ENCODE results near the gene SMARCAD1. TPM values are rescaled to one million over a fixed set of nuclear protein-coding genes. Genes with fewer than 3 reads are reported as not detected.
A peak's percentile ranks its signal among the peaks of the same experiment; 100 is the strongest.
"Not testable (repeated sequence)": the region's sequence is repeated elsewhere in the genome, so short reads cannot be mapped to it uniquely, and the experiment has no call there.

SMARCAD1 gene
- total and polyA plus RNA-seq, 5 experiments from 2014 or later: 9.8 to 33.0 (median 11.4) TPM

- H3K27ac Mint-ChIP-seq: no peak overlapping the region
Observed at GRCh38 chr4:94276204-94276603, 68.5 kb downstream of the SMARCAD1 start.

GRCh38 chr4:94277534-94277933 is 69.9 kb downstream of the SMARCAD1 start:
- H3K27ac Mint-ChIP-seq: peak overlapping the region in 1 of 10 donors; percentile 5
- H3K4me3 Mint-ChIP-seq: no peak overlapping the region
- peaks cover 12 to 78% (median 37%) of the 10 kb centered on the region in 3 donors for H3K36me3 Mint-ChIP-seq
- H3K27me3 Mint-ChIP-seq: no peaks in the 10 kb centered on the region
- no peak for ATAC-seq
- DNase-seq: no peak
- H3K9me3 Mint-ChIP-seq: no peaks in the 10 kb centered on the region
- POLR2A ChIA-PET: no interaction called here
- H3K4me1 Mint-ChIP-seq: no peaks in the 10 kb centered on the region

More at GRCh38 chr4:94276204-94276603, 68.5 kb downstream of the SMARCAD1 start:
- Mint-ChIP-seq H3K4me1 (no peaks in the 10 kb centered on the region), H3K9me3 (no peaks in the 10 kb centered on the region), H3K4me3 (no peak overlapping the region), H3K27me3 (no peaks in the 10 kb centered on the region), H3K36me3 (peaks cover 13 to 84% (median 35%) of the 10 kb centered on the region in 3 donors)
- DNase-seq: no peak
- POLR2A ChIA-PET: no interaction called here
- no peak for ATAC-seq

GRCh38 chr4:94278781-94279180 is 71.1 kb downstream of the SMARCAD1 start:
- Mint-ChIP-seq H3K27ac (no peak overlapping the region), H3K4me3 (no peak overlapping the region), H3K4me1 (no peaks in the 10 kb centered on the region), H3K9me3 (no peaks in the 10 kb centered on the region), H3K27me3 (no peaks in the 10 kb centered on the region), H3K36me3 (peaks cover 19 to 79% (median 47%) of the 10 kb centered on the region in 3 donors)
- no peak for DNase-seq
- POLR2A ChIA-PET: no interaction called here
- ATAC-seq: no peak

- Mint-ChIP-seq H3K4me3 (no peak overlapping the region), H3K4me1 (no peaks in the 10 kb centered on the region), H3K9me3 (no peaks in the 10 kb centered on the region), H3K27ac (no peak overlapping the region), H3K36me3 (peaks cover 7 to 82% (median 36%) of the 10 kb centered on the region in 3 donors), H3K27me3 (no peaks in the 10 kb centered on the region)
- DNase-seq: no peak
- no peak for ATAC-seq
- POLR2A ChIA-PET: no interaction called here
Observed at GRCh38 chr4:94284889-94285288, 77.2 kb downstream of the SMARCAD1 start.

GRCh38 chr4:94285666-94286065 is 78.0 kb downstream of the SMARCAD1 start:
- no peaks in the 10 kb centered on the region for H3K4me1 Mint-ChIP-seq
- POLR2A ChIA-PET: no interaction called here
- ATAC-seq (no peak), DNase-seq (no peak)
- H3K4me3 Mint-ChIP-seq: no peak overlapping the region
- no peaks in the 10 kb centered on the region for H3K27me3 Mint-ChIP-seq
- peaks cover 11 to 81% (median 38%) of the 10 kb centered on the region in 3 donors for H3K36me3 Mint-ChIP-seq
- no peaks in the 10 kb centered on the region for H3K9me3 Mint-ChIP-seq
- H3K27ac Mint-ChIP-seq: peak overlapping the region in 1 of 10 donors; percentile 6

GRCh38 chr4:94290245-94290644 is 82.6 kb downstream of the SMARCAD1 start:
- ATAC-seq (no peak), DNase-seq (no peak)
- Mint-ChIP-seq H3K36me3 (peaks cover 8 to 63% (median 17%) of the 10 kb centered on the region in 3 donors), H3K4me1 (peaks cover 0 to 5% (median under 1%) of the 10 kb centered on the region in 4 donors), H3K4me3 (no peak overlapping the region), H3K27me3 (no peaks in the 10 kb centered on the region), H3K27ac (peak overlapping the region in 1 of 10 donors; percentile 31), H3K9me3 (no peaks in the 10 kb centered on the region)
- POLR2A ChIA-PET: no interaction called here

GRCh38 chr4:94293981-94294380 is 86.3 kb downstream of the SMARCAD1 start:
- POLR2A ChIA-PET, DNase-seq, H3K9me3 Mint-ChIP-seq, ATAC-seq, H3K4me3 Mint-ChIP-seq, H3K27me3 Mint-ChIP-seq: not testable (repeated sequence)
- peaks cover 8 to 36% (median 15%) of the 10 kb centered on the region in 3 donors for H3K36me3 Mint-ChIP-seq
- peaks cover 0 to 13% (median under 1%) of the 10 kb centered on the region in 4 donors for H3K4me1 Mint-ChIP-seq
- H3K27ac Mint-ChIP-seq: peak overlapping the region in 2 of 10 donors; percentile 8 to 22

GRCh38 chr4:94295473-94295872 is 87.8 kb downstream of the SMARCAD1 start:
- DNase-seq, POLR2A ChIA-PET, H3K4me3 Mint-ChIP-seq, H3K9me3 Mint-ChIP-seq, H3K27me3 Mint-ChIP-seq, ATAC-seq: not testable (repeated sequence)
- peaks cover 4 to 21% (median 6%) of the 10 kb centered on the region in 3 donors for H3K36me3 Mint-ChIP-seq
- peaks cover 0 to 13% (median under 1%) of the 10 kb centered on the region in 4 donors for H3K4me1 Mint-ChIP-seq
- peak overlapping the region in 1 of 10 donors; percentile 31 for H3K27ac Mint-ChIP-seq

GRCh38 chr4:94298725-94299252 is 91.1 kb downstream of the SMARCAD1 start:
- peaks cover 0 to 10% (median 0%) of the 10 kb centered on the region in 4 donors for H3K4me1 Mint-ChIP-seq
- H3K27ac Mint-ChIP-seq: no peak overlapping the region
- POLR2A ChIA-PET: no interaction called here
- H3K4me3 Mint-ChIP-seq: no peak overlapping the region
- no peaks in the 10 kb centered on the region for H3K27me3 Mint-ChIP-seq
- no peak for ATAC-seq
- no peaks in the 10 kb centered on the region for H3K9me3 Mint-ChIP-seq
- DNase-seq: no peak
- peaks cover 0 to 2% (median 0%) of the 10 kb centered on the region in 3 donors for H3K36me3 Mint-ChIP-seq

GRCh38 chr4:94302191-94302590 is 94.5 kb downstream of the SMARCAD1 start:
- Mint-ChIP-seq H3K4me1 (peaks cover 0 to 5% (median 0%) of the 10 kb centered on the region in 4 donors), H3K4me3 (no peak overlapping the region), H3K9me3 (no peaks in the 10 kb centered on the region), H3K27me3 (no peaks in the 10 kb centered on the region), H3K36me3 (no peaks in the 10 kb centered on the region), H3K27ac (no peak overlapping the region)
- POLR2A ChIA-PET: no interaction called here
- ATAC-seq (no peak), DNase-seq (no peak)

GRCh38 chr4:94304365-94304971 is 96.8 kb downstream of the SMARCAD1 start:
- Mint-ChIP-seq H3K4me3 (no peak overlapping the region), H3K4me1 (no peaks in the 10 kb centered on the region), H3K9me3 (no peaks in the 10 kb centered on the region), H3K27ac (no peak overlapping the region), H3K27me3 (no peaks in the 10 kb centered on the region), H3K36me3 (no peaks in the 10 kb centered on the region)
- POLR2A ChIA-PET: no interaction called here
- no peak for ATAC-seq
- DNase-seq: peak in 3 of 10 donors; percentile 7

GRCh38 chr4:94305466-94306225 is 98.0 kb downstream of the SMARCAD1 start:
- POLR2A ChIA-PET: no interaction called here
- DNase-seq (no peak), ATAC-seq (no peak)
- Mint-ChIP-seq H3K36me3 (peaks cover 0 to 3% (median 0%) of the 10 kb centered on the region in 3 donors), H3K27me3 (no peaks in the 10 kb centered on the region), H3K9me3 (peaks cover 0 to 4% (median 0%) of the 10 kb centered on the region in 9 donors), H3K27ac (no peak overlapping the region), H3K4me1 (no peaks in the 10 kb centered on the region), H3K4me3 (no peak overlapping the region)

GRCh38 chr4:94306713-94307112 is 99.0 kb downstream of the SMARCAD1 start:
- Mint-ChIP-seq H3K36me3 (peaks cover 0 to 3% (median 0%) of the 10 kb centered on the region in 3 donors), H3K4me1 (no peaks in the 10 kb centered on the region)

More at GRCh38 chr4:94306713-94307112, 99.0 kb downstream of the SMARCAD1 start:
- Mint-ChIP-seq H3K27me3 (no peaks in the 10 kb centered on the region), H3K27ac (no peak overlapping the region), H3K4me3 (no peak overlapping the region), H3K9me3 (peaks cover 0 to 6% (median 0%) of the 10 kb centered on the region in 9 donors)
- ATAC-seq: no peak
- POLR2A ChIA-PET: no interaction called here
- DNase-seq: no peak
